Esophagus squamous epithelium (tissue), 5 donors: ENCODE data around the gene HIBADH. TPM values are rescaled to one million over a fixed set of nuclear protein-coding genes. Genes with fewer than 3 reads are reported as not detected.

ENCODE experiments used
- DNase-seq: peaks from one replicate; lab custom pipeline; 2025; lab: John Stamatoyannopoulos, UW
- H3K27ac ChIP-seq, 4 donors: fragments of 200-600 bp; sonication (generic); one replicate each; pipeline ENCODE4 v1.5.1; 2016 to 2019; ENCODE audit warnings: mild to moderate bottlenecking in 1 of 4
- H3K27me3 ChIP-seq, 4 donors: fragments of 200-600 bp; sonication (generic); 1 replicate in 3 of 4; 2 replicates in 1 of 4; pipeline versions ENCODE4 v1.5.1 to v1.6.0; 2017 to 2021; ENCODE audit warnings: antibody characterized with exemption in 1 of 4
- H3K36me3 ChIP-seq, 3 donors: fragments of 200-600 bp; sonication (generic); one replicate each; pipeline ENCODE4 v1.5.1; 2016 to 2019
- H3K4me1 ChIP-seq, 3 donors: fragments of 200-600 bp; sonication (generic); one replicate each; pipeline ENCODE4 v1.5.1; 2017 to 2019
- H3K4me3 ChIP-seq, 4 donors: fragments of 200-600 bp; sonication (generic); 1 replicate in 3 of 4; 2 replicates in 1 of 4; pipeline ENCODE4 v1.5.1; 2016 to 2019; ENCODE audit warnings: mild to moderate bottlenecking in 2 of 4, moderate library complexity in 1 of 4
- H3K9me3 ChIP-seq, 3 donors: fragments of 200-600 bp; sonication (generic); one replicate each; pipeline ENCODE4 v1.5.1; 2016 to 2019
- POLR2A ChIP-seq, 4 donors: fragments of 450-650 bp; IDR thresholded peaks; one replicate each; pipeline ENCODE4 v1.6.1; 2017; ENCODE audit warnings: antibody characterized with exemption in 4 of 4, mild to moderate bottlenecking in 4 of 4, moderate library complexity in 3 of 4
- WGBS, 2 donors: methylation state at CpG; one replicate each; pipeline ENCODE4 v1.1.5; 2018; 5-methylcytosine and 5-hydroxymethylcytosine counted together
- intact Hi-C: fragments of 100-400 bp; cut with DNase I; formaldehyde crosslinking; loops from one replicate; pipeline ENCODE4 v1.15.0; 2022
- total RNA-seq, 4 donors: library from RNA; depleted of rRNA; stranded (reverse); fragments of >200 nt; gene quantifications; one replicate each; pipeline ENCODE4 v1.1.0, GENCODE V29; 2016
- TF ChIP-seq, protein P1 (sequence below), 6 experiments: fragments of 450-650 bp in 4 of 6; fragments of 200-600 bp in 2 of 6; sonication (generic) in 2 of 6; IDR thresholded peaks; one replicate each; pipeline ENCODE4 v1.5.1; 2016 to 2019; ENCODE audit warnings: antibody characterized with exemption in 6 of 6, mild to moderate bottlenecking in 4 of 6, moderate library complexity in 4 of 6
- donor health status: DM: yes; HTN: yes; CAD: no.

The HIBADH gene
- total RNA-seq, 4 donors from 2014 or later, result 8.0 to 22.1 (median 14.8) TPM

DNA sequence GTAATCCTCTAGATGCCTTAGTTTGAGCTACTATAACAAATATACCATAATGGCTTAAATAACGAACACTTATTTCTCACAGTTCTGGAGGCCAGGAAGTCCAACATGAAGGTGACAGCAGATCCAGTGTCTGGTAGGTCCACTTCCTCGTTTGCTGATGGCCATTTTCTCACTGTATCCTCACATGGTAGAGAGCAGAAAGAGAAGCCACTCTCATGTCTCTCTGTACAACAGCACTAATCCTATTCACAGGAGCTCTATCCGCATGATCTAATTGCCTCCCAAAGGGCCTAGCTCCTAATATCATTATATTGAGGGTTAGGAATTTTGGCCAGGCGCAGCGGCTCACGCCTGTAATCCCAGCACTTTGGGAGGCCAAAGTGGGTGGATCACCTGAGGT lies 10.2 kb downstream of the HIBADH start:
- Histone ChIP-seq H3K27ac (no peak overlapping the region), H3K27me3 (no peaks in the 10 kb centered on the region), H3K4me1 (no peaks in the 10 kb centered on the region), H3K9me3 (no peaks in the 10 kb centered on the region), H3K4me3 (no peak overlapping the region), H3K36me3 (peaks cover 0 to 20% (median 0%) of the 10 kb centered on the region in 3 donors)
- 73 to 94% methylated on average over 2 to 4 of the region's 6 CpGs for WGBS, 2 donors
- no peak for DNase-seq
- TF ChIP-seq, protein P1, sequence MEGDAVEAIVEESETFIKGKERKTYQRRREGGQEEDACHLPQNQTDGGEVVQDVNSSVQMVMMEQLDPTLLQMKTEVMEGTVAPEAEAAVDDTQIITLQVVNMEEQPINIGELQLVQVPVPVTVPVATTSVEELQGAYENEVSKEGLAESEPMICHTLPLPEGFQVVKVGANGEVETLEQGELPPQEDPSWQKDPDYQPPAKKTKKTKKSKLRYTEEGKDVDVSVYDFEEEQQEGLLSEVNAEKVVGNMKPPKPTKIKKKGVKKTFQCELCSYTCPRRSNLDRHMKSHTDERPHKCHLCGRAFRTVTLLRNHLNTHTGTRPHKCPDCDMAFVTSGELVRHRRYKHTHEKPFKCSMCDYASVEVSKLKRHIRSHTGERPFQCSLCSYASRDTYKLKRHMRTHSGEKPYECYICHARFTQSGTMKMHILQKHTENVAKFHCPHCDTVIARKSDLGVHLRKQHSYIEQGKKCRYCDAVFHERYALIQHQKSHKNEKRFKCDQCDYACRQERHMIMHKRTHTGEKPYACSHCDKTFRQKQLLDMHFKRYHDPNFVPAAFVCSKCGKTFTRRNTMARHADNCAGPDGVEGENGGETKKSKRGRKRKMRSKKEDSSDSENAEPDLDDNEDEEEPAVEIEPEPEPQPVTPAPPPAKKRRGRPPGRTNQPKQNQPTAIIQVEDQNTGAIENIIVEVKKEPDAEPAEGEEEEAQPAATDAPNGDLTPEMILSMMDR (IDR thresholded peaks at IDR 0.05), result no peak
- no peak for TF ChIP-seq POLR2A (IDR thresholded peaks at IDR 0.05)
- intact Hi-C loops, result no loop called here

DNA sequence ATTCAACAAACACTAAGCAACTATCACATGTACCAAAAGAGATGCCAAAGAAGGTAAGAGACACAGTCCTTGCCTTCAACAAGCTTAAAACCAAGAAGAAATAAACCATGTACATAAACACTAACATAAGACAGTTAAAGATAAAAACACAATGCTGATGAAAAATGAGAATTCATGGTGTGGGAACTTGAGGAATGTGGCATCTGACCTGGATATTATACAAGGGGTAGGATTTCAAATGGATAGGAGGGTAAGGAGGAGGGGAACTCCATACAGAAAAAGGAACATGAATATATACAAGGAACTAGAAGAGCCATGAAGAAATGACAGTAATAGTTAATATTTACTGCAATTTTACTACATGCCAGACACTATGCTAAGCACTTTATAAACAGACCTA lies 11.0 kb downstream of the HIBADH start:
- no peak for DNase-seq
- no peaks in the 10 kb centered on the region for H3K9me3 ChIP-seq
- H3K36me3 ChIP-seq, result peaks cover 0 to 27% (median 0%) of the 10 kb centered on the region in 3 donors
- TF ChIP-seq, protein P1 (IDR thresholded peaks at IDR 0.05), result no peak
- no peak for TF ChIP-seq POLR2A (IDR thresholded peaks at IDR 0.05)
- H3K4me3 ChIP-seq, result no peak overlapping the region
- H3K27me3 ChIP-seq, result no peaks in the 10 kb centered on the region
- H3K4me1 ChIP-seq, result no peaks in the 10 kb centered on the region
- H3K27ac ChIP-seq, result no peak overlapping the region
- intact Hi-C loops, result no loop called here

DNA sequence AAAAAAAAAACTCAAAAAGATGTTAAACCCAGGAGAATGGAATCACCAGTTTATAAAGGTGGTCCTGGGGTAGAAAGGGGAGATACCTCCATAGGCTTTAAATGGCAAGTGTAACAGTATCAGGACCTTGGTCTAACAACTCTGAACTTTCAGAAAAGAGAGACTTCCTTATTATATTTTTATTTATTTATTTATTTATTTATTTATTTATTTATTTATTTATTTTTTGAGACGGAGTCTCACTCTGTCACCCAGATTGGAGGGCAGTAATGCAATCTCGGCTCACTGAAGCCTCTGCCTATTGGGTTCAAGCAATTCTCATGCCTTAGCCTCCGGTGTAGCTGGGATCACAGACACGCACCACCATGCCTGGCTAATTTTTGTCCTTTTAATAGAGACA lies 12.4 kb downstream of the HIBADH start:
- WGBS, 2 donors, result 91 to 92% methylated on average over 4 of the region's 4 CpGs
- H3K4me3 ChIP-seq, result no peak overlapping the region
- no peak for DNase-seq
- TF ChIP-seq, protein P1 (IDR thresholded peaks at IDR 0.05), result no peak
- TF ChIP-seq POLR2A (IDR thresholded peaks at IDR 0.05), result no peak
- no peaks in the 10 kb centered on the region for H3K9me3 ChIP-seq
- intact Hi-C loops, result no loop called here
- no peak overlapping the region for H3K27ac ChIP-seq
- no peaks in the 10 kb centered on the region for H3K27me3 ChIP-seq
- H3K36me3 ChIP-seq, result peaks cover 0 to 33% (median 0%) of the 10 kb centered on the region in 3 donors
- no peaks in the 10 kb centered on the region for H3K4me1 ChIP-seq

DNA sequence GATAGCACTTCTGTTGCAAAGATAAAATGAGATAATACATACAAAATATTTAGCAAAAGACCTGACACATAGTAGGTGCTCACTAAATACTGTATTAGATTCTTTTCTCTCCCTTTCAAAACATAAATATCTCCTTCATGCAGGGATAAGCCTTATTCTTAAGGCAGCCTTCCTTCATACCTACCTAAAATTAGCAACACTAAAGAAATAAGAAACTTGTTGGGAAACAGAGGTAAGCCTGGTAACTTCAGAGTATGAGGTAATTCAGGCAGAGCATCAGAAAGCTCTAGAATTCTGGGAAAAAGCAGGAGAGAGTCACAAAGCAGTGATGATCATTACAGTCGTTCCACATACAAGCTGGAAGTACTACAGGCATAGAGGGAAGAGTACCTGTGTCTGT lies 15.2 kb downstream of the HIBADH start:
- TF ChIP-seq, protein P1 (IDR thresholded peaks at IDR 0.05), result no peak
- TF ChIP-seq POLR2A (IDR thresholded peaks at IDR 0.05), result no peak
- intact Hi-C loops, result no loop called here

DNA sequence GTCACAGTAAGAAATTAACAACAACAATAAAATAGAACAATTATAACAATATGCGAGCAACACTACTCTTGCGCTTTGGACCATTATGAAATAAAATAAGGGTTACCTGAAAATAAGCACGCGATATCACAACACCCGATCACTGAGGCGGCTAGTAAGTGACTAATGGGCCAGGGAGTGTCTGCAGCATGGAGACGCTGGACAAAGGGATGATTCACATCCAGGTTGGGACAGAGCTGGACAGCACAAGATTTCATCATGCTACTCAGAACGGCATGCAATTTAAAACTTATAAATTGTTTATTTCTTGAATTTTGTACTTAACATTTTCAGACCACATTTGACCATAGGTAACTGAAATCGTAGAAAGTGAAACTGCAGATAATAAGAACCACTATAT lies 15.6 kb downstream of the HIBADH start:
- intact Hi-C loops, result no loop called here
- no peaks in the 10 kb centered on the region for H3K27me3 ChIP-seq
- H3K4me3 ChIP-seq, result no peak overlapping the region
- H3K36me3 ChIP-seq, result peaks cover 0 to 33% (median 0%) of the 10 kb centered on the region in 3 donors
- no peak overlapping the region for H3K27ac ChIP-seq
- TF ChIP-seq POLR2A (IDR thresholded peaks at IDR 0.05), result no peak
- TF ChIP-seq, protein P1 (IDR thresholded peaks at IDR 0.05), result no peak
- 89% methylated on average over 9 of the region's 9 CpGs for WGBS, 2 donors
- peaks cover 0 to 17% (median under 1%) of the 10 kb centered on the region in 3 donors for H3K4me1 ChIP-seq
- no peak for DNase-seq
- no peaks in the 10 kb centered on the region for H3K9me3 ChIP-seq

More for the DNA sequence above, 15.2 kb downstream of the HIBADH start:
- H3K27ac ChIP-seq, result no peak overlapping the region
- no peak for DNase-seq
- H3K4me1 ChIP-seq, result peaks cover 0 to 14% (median 0%) of the 10 kb centered on the region in 3 donors
- 89 to 93% methylated on average over 1 of the region's 1 CpG for WGBS, 2 donors
- no peaks in the 10 kb centered on the region for H3K27me3 ChIP-seq
- peaks cover 0 to 33% (median 0%) of the 10 kb centered on the region in 3 donors for H3K36me3 ChIP-seq
- no peak overlapping the region for H3K4me3 ChIP-seq
- H3K9me3 ChIP-seq, result no peaks in the 10 kb centered on the region
